Measurements from ENCODE around the gene CDH2. TPM values are rescaled to one million over a fixed set of nuclear protein-coding genes. Genes with fewer than 3 reads are reported as not detected.

CDH2 gene
- polyA plus RNA-seq (ENCODE audit: insufficient read depth in 1 of 5, insufficient read length in 5 of 5, low replicate concordance in 1 of 5), result 1 to 10 TPM; 4.1 to 9.2 (median 6.8) TPM
- long read RNA-seq, donor 1, result 0 reads
- long read RNA-seq, donor 2, result 0 reads
- long read RNA-seq, donor 3, full-length matches to known transcripts, result 1 of 1 reads
- long read RNA-seq, donor 3, partial matches to known transcripts, result 0 of 1 reads
- long read RNA-seq, donor 3, other reads (novel, unspliced or antisense), result 0 of 1 reads
- long read RNA-seq, donor 4, result 0 reads
- long read RNA-seq, donor 5, result 0 reads
- long read RNA-seq, donor 6, full-length matches to known transcripts, result 2 of 2 reads
- long read RNA-seq, donor 6, partial matches to known transcripts, result 0 of 2 reads
- long read RNA-seq, donor 6, other reads (novel, unspliced or antisense), result 0 of 2 reads
- long read RNA-seq, donor 7, result 0 reads
- long read RNA-seq, donor 8, result 0 reads

DNA sequence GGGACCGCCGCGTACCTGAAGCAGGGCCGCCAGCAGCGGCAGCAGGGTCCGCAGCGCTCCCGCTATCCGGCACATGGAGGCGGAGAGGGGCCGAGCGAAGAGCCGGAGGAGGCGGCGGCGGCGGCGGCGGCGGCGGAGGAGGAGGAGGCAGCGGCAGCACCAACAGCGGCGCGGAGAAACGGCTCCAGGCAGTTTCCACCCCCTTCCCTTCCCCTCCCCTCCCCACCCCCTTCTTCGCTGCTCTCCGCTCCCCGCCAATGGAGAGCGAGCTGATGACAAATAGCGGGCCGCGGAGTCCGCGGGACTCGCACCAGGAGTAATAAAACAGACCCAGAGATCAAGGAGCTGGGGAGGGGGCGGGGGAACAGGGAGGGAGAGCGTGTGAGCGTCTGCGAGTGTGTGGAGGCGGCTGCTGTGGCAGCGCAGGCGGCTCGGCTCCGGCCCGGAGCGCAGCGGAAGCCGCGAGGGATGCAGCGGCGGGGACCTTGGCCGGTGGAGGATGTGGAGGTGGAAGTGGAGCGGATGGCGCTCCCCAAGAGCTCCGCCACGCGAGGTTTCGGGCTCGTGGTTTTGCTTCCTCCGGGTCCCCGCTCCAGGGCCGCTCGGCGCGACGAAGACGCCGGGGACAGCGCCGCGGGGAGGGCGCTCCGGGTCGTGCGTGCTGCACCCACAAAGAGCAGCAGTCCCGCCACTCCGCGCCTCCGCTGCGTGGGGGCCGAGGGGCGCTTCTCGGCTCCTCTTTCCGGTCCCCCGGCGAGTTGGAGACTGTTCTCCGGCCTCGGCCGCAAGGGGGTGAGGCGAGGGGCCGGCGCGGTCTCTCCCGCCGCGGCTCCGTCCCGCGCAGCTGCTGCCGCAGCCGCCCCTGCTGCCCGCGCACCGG is at the start of gene CDH2:
Gene CDH2, minus strand, starts transcription at position 183 of the 880 bp plus-strand sequence. Its CDS starts 108 bp downstream, at position 75.
- DNase-seq, result peak; percentile 45 to 61

DNA sequence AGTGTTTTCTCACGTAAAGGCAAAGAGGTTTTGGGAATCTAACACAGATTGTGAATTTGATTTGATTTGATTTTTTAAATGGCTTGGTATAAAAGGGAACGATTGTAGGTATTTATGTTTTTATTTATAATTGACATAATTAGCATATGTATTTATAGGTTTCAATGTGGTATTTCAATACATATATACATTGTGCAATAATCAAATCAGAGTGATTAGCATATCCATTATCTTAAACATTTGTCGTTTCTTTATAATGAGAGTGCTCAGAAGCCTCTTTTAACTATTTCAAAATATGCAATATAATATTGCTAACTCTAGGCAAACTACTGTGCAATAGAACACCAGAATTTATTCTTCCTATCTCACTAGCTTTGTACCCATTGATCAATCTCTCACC is 35.1 kb upstream of the CDH2 start:
- no peak for DNase-seq

DNA sequence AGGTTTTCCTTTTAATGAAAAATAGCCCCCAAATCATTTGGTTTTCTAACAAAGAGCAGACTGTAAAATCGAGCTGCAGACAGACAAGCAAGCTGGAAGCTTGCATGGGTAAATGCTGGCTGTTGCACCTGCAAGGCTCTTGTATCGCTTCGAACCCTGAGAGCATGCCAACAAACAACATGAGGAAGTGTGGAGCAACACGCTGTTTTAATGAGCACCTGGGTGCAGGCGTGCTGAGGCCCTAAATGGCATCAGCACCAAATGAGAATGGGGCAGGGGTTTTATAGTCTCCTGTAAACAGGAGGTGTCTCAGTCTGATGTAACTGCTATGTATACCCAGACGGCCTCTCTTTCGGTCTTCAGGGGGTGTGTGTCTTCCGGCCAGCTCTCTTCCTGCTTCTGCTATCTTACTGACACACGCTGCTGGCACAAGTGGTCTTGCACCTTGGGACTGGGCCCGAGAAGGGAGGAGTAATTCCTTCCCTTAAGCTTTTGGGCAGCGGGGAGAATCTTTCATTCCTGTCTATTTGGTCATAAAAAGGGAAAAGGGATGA is 31.9 kb upstream of the CDH2 start:
- no peak for DNase-seq

DNA sequence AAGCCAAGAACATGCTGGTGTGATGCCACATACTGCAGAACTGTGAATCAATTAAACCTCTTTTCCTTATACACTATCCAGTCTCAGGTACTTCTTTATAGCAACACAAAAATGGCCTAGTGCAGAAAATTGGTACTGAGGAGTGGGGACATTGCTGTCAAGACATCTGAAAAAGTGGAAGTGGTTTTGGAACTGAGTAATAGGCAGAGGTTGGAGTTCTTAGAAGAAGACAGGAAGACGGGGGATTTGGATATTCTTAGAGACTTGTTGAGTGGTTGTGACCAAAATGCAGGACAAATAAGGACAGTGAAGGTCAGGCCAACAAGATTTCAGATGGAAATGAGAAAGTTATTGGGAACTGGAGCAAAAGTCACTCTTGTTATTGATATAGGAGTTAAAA is 31.3 kb upstream of the CDH2 start:
- no peak for DNase-seq

DNA sequence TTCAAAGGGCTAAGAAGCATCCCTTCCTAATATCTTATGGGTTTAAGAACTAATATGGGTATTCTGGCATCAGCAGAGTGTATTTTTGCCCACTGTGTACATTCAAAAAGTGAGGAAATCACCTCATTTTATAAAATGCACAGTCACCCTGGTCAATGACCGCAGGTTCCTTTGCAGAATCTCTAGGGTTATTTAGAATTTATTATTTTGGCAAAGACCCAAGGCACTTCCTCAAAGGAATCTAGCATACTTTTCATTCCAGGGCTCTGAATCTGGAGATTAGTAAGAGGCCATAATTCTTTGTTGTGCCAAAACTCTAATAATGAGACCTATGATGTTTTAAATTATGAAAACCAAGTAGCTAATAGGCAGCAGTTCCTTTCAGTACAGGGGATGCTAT is 27.2 kb upstream of the CDH2 start:
- no peak for DNase-seq

DNA sequence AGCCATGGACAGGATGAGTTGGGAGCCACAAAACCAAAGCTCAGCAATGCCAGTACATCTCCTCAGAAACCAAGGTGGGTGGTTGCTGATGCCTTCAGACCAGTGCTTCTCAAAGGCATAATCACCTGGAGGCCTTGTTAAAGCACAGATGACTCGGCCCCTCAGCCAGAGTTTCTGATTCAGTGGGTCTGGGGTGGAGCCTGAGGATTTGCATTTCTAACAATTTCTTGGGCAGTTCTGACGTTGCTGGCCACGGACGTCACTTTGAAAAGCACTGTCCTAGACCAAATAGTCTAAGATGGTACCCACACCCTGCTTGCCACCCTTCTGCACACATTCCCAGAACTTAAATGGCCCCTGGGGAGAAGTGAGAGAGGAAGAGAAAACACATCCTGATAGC is 24.1 kb upstream of the CDH2 start:
- DNase-seq, result no peak

DNA sequence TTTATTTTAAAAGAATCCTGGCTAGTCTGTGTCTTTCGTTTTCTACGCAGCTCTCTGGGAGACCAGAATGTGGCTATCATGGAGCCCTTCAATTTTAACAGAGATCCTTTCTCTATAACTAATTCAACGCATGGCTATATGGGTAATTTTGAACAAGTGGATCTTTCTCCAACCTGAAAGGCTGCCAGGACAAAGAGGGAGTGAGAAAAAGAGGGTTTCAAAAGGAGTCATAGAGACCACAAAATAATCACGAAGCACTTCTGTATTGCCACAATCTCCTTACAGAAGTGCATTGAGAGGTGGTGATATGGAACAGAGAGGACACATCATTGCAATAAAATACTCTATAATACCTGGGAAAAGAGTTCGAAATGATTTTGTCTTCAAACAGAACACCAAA is 21.7 kb upstream of the CDH2 start:
- DNase-seq, result no peak

DNA sequence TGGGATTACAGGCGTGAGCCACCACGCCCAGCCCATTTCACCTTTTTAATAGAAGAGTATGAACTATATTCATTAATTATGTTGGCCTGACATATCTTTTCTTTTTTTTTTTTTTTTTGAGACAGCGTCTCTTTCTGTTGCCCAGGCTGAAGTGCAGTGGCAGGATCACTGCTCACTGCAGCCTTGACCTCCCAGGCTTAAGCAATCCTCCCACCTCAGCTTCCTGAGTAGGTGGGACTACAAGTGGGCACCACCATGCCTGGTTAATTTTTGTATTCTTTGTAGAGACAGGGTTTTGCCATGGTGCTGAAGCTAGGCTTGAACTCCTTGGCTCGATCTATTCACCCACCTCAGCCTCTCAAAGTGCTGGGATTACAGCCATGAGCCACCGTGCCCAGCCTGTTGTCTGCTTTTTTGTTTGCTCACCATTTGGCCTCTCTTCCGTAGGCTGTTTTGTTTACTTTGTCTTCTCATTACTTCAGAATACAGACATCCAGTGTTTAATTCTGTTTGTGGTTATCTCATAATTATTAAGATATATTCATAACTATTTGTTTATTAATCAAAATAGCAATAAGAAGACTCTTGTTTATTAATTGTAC is 16.3 kb upstream of the CDH2 start:
- no peak for DNase-seq

DNA sequence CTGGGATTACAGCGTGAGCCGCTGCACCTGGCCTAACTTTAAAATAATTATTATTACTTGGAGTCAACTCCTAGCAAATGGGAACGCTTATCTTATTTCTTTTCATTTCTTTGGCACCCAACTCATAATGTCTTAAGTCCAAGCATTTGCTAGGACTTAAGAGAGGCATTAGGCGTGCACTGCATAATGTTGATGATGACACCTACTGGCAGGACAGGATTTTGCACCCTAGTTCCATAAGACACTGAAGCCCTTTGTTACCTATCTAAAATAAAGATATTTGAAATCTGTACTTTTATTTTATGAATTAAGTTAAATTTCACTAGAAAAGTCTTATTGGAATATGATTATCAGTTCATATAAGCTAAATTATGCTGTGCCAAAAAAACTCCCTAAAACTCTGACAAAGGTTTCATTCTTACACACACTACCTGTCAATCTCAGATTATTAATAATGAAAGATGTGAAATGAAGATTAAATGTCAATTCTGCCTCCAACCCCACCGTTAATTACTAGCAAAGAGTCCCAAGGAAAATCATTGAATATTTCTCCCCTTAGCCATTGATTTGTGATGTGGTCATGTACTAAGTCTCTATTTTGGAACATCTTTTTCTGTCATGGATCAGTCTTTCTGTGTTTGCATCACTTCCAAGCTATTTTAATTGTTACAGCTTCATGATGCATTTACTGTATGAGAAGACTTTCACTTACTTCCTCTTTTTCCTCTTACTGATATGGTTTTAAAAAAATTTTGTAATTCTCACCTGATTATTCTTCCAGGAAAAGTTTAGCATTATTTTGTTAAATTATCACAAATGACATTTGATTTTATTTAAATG is 12.7 kb upstream of the CDH2 start:
- no peak for DNase-seq

DNA sequence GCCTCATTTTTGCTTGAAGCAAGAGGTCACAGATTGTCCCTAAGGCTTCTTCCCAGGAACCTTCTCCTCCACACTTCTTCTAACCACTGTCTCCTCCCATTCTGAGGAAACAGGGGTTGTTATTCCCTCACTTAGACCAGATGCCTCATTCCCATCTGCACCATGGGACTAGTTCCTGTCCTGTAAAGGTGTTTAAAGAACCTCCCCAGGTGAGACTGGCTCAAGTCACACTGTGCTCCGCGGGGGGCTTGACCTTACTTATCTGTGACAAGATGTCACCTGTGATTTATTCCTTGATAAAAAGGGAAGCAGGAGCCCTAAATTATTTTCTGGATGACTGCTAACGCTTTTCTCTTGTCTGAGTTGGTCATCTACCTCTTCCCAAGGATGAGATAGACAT is 8.2 kb upstream of the CDH2 start:
- DNase-seq, result no peak

DNA sequence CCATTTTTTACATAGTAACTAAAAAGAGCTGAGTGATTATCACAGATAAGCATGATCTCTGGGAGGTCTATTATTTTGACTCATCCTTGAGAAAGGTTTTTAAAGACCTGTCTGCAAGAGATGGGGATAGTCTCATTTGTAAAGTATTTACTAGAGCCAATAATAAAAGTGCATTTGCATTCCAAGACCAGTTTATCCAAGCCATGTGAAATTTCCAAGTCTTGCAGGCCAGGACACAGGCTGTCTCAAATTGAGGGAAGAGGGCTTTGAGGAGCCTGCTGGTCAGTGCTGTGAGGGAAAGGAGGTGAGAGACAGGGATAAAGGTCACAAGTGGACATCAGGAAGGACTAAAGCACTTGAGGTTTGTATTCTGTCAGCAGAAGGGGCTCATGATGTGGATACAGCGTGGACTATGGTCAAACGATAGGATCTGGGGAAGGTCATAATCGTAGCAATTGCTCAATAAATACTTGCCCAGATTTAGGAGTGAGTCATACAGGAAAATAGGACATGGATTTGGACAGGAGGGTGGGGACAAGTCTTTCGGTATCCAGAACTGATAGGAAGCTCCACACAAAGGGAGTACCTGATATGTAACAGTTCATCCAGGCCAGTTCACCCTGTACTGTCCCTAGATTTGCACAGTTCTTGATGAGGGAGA is 6.6 kb upstream of the CDH2 start:
- DNase-seq, result no peak

DNA sequence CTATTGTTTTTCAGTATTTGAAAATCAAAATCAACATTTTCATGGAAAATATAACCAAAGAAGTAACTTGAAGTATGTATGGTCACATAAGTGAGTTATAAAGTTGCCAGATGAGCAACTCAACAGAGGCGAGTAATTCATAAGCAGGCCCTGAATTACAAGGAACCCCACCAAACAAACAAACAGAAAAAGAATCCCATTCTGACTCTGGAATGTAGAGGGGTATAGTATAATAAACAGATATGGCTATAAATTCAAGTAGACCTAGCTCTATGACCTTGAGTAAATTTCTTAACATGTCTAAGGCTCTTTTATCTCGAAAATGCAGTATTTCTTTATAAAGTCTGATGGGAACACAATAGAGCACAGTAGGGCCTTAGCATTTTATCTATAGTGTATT is 4.7 kb upstream of the CDH2 start:
- DNase-seq, result no peak

DNA sequence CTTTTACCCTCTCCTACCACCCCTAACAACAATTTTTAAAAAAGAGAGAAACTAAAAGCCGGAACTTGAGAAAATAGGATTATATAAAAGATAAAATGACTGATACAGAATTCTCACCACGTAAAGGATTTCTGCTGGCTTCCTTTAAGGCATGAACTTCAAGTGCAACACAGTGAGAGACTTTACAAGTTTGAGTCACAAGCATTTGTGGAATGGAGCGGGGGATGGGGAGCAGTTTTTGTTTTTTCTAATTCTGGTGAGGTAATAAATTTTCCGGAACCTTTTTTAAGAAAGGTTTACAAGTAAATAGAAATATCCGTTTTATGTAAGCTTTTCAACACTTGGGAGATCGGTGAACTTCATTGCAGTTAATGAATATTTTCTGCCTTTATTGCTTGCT is 1.8 kb upstream of the CDH2 start:
- DNase-seq, result no peak

DNA sequence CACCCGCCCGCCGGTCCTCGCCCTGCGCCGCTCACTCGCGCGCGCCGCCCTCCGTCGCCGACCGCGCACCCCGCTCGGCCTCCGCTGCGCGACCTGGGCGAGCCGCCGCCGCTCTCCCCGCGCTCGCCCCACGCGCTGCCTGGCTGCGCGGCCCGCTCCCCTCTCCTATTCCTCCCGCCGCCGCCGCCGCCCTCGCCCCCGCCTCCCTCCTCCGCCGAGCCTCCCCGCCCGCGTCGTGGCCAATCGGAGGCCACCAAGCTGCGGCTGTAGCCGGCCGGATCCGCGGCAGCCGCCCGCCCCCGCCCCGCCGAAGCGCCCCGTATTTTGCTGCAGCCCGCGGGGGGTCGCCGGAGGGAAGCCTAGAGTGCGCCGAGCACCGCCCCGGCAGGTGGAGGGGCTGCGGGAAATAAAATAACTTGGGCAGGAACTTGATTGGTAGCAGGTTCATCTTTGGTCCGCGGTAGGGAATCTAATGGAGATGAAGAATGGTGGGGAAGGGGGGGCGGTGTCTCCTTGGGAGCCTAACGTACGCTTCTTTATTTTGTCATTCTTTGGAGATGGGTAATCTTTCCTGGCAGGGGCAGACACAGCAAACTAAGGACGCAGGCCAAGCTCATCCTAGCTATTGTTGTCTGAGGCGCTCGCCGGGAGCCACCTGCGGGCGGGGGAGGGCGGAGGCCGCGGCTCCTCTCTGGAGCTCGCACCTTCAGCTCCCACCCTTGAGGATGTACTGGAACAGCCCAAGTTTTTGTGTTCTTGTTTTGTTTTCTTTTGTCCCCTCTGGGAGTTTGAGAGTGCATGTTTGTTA is 1.1 kb upstream of the CDH2 start:
- DNase-seq, result no peak

DNA sequence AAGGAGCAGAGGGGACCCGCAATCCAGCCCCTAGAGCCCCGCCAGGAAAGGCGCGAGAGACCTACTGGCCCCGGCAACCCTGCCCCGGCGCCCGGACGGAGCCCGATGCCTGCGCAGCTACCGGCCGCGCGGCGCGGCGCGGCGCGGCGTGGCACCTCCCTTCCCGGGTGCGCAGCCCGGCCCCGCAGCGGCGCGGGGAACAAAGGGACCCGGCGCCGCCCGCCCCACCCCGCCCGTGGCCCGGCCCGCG is 307 bp downstream of the CDH2 start:
- no peak for DNase-seq

DNA sequence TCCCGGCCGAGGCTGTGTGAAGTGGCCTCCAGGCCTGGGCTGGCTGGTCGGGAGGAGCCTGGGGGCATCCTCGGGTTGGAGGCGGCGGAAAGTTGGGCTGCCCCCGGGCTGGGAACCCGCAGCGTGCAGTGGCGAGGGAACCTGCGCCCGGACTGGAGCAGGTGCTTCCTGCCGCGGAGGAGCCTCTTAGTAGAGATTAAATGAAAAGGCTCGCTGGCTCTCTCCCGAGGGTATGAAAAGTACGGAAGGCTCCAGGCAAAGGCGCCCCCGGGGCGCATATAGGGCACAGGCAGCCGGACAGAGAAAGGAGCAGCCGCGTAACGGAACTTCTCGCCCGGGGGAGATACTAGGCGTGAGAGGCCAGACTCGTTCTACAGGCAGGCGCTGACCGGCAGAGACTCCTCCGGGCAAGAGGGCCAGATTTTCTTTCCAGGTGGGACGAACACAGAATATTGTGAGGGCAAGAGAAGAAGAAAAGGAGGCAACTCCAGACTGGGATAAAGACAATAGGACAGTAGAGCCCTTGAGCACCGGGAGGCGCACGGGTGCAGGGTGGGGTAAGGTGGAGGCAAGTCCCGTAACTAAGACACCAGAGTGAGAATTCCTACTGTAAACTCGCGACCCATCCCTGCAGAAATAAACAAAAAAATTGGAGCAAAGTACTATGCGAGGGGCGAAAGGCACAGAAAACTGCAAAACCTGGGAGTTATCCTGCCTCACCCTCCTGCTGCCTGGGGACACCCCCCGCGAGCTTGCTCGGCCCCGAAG is 816 bp downstream of the CDH2 start:
- no peak for DNase-seq

DNA sequence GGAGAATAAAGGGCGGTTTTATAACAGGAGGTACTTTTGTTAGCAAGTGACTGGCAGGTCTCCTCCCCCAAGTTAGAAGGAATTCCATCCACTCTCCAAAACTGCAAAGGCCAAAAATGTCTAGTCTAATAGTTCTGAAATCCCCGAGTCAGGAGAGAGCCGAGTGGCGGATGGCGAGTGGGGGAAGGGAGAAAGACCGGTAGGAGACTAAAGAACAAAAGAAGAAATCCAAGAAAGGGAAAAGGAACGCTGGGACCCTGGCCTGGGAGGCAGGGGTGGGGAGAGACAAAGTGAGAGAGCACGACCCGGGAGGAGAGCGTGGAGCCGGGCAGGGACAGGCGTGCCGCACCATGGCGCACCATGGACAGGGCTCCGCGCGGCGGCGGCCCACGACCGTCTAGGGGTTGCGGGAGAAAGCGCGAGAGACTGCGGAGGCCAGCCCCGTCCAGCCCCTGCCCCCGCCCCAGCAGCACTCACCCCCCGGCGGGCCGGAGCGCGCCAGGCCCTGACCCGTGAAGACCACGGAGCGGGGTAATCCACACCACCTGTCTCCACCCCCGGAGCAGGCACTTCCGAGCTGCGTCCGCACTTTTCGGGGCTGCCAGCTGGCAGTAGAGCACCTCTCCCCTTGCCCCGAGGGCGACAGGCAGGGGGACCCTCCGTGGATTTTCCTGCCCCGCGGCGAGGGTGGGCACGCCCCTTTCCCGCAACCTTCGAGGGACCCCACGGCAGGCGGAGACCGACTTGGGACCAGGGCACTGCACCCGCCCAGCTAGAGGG is 1.6 kb downstream of the CDH2 start:
- DNase-seq, result no peak

DNA sequence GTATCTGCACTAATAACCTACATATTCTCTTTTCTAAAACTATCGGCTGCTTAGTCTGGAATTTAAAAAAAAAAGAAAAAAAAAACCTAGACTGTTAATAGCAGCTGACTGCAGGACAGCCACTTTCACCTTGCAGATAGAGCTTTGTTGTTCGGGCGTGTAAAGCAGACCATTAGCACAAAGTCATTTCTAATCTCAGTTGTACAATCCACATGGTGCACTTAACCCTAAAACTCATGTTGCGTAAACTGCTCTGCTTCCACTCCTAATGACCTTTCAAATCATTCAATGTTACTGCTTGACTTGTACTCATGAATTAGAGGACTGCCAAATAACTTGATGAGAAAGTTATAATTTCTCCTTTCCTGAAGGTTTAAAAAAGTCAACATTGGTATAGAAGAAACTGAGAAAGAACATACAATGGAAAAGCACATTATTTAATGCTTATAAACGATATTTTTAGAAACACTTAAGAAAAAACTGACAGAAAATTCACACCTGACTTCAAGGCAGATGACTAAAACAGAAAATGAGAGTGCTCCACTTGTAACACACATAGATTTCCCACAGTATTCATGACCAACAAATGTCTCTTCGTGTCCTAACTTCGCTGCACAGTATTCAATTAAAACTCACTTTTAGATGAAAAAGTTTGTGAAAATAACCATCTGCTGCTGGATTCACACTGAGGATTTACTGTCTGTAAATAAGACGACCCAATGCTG is 2.6 kb downstream of the CDH2 start:
- no peak for DNase-seq
